ENCODE data around the gene LCE3A.
"Not testable (repeated sequence)": the region's sequence is repeated elsewhere in the genome, so short reads cannot be mapped to it uniquely, and the experiment has no call there.

The LCE3A gene

GRCh38 chr1:152622803-152623202 lies at the start of gene LCE3A:
LCE3A (minus strand) TSS chr1:152623103; CDS start chr1:152623103, 0 bp downstream.
- in situ Hi-C loops (cut with HindIII; ENCODE audit: low sequenced_read_pairs), result no loop called here

GRCh38 chr1:152667648-152668047 lies 44.7 kb upstream of the LCE3A start:
- in situ Hi-C loops (cut with HindIII; ENCODE audit: low sequenced_read_pairs), result no loop called here

- in situ Hi-C loops (cut with HindIII; ENCODE audit: low sequenced_read_pairs), result not testable (repeated sequence)
Observed at GRCh38 chr1:152666171-152666570, 43.3 kb upstream of the LCE3A start.

- in situ Hi-C loops (cut with HindIII; ENCODE audit: low sequenced_read_pairs), result no loop called here
Observed at GRCh38 chr1:152663098-152663497, 40.2 kb upstream of the LCE3A start, which contains the start of gene LCE2D. LCE2D (plus strand) TSS chr1:152663380; CDS start chr1:152664106, 726 bp downstream.

- in situ Hi-C loops (cut with HindIII; ENCODE audit: low sequenced_read_pairs), result no loop called here
Observed at GRCh38 chr1:152658649-152659048, 35.7 kb upstream of the LCE3A start.

GRCh38 chr1:152657677-152658076 lies 34.8 kb upstream of the LCE3A start:
- in situ Hi-C loops (cut with HindIII; ENCODE audit: low sequenced_read_pairs), result no loop called here

GRCh38 chr1:152656459-152656858 lies 33.6 kb upstream of the LCE3A start:
- in situ Hi-C loops (cut with HindIII; ENCODE audit: low sequenced_read_pairs), result no loop called here

GRCh38 chr1:152654110-152654509 lies 31.2 kb upstream of the LCE3A start:
- in situ Hi-C loops (cut with HindIII; ENCODE audit: low sequenced_read_pairs), result no loop called here

GRCh38 chr1:152646656-152647055 lies 23.8 kb upstream of the LCE3A start:
- in situ Hi-C loops (cut with HindIII; ENCODE audit: low sequenced_read_pairs), result no loop called here

- in situ Hi-C loops (cut with HindIII; ENCODE audit: low sequenced_read_pairs), result no loop called here
Observed at GRCh38 chr1:152645146-152645545, 22.2 kb upstream of the LCE3A start.

GRCh38 chr1:152643945-152644344 lies 21.0 kb upstream of the LCE3A start:
- in situ Hi-C loops (cut with HindIII; ENCODE audit: low sequenced_read_pairs), result no loop called here

- in situ Hi-C loops (cut with HindIII; ENCODE audit: low sequenced_read_pairs), result no loop called here
Observed at GRCh38 chr1:152640351-152640750, 17.4 kb upstream of the LCE3A start.

- in situ Hi-C loops (cut with HindIII; ENCODE audit: low sequenced_read_pairs), result no loop called here
Observed at GRCh38 chr1:152630596-152630995, 7.7 kb upstream of the LCE3A start.

GRCh38 chr1:152626744-152627143 lies 3.8 kb upstream of the LCE3A start:
- in situ Hi-C loops (cut with HindIII; ENCODE audit: low sequenced_read_pairs), result no loop called here

- in situ Hi-C loops (cut with HindIII; ENCODE audit: low sequenced_read_pairs), result no loop called here
Observed at GRCh38 chr1:152623203-152623844, 421 bp upstream of the LCE3A start.

GRCh38 chr1:152621993-152622392 lies 910 bp downstream of the LCE3A start:
- in situ Hi-C loops (cut with HindIII; ENCODE audit: low sequenced_read_pairs), result no loop called here

GRCh38 chr1:152613511-152613910 lies 9.4 kb downstream of the LCE3A start, which contains the start of gene LCE3B:
LCE3B (plus strand) TSS chr1:152613811; CDS start chr1:152613811, 0 bp downstream.
- in situ Hi-C loops (cut with HindIII; ENCODE audit: low sequenced_read_pairs), result no loop called here

- in situ Hi-C loops (cut with HindIII; ENCODE audit: low sequenced_read_pairs), result no loop called here
Observed at GRCh38 chr1:152599934-152600333, 23.0 kb downstream of the LCE3A start, which contains the start of gene LCE3C. LCE3C (plus strand) TSS chr1:152600234; CDS start chr1:152600732, 498 bp downstream.

- in situ Hi-C loops (cut with HindIII; ENCODE audit: low sequenced_read_pairs), result no loop called here
Observed at GRCh38 chr1:152596986-152597385, 25.9 kb downstream of the LCE3A start.

- in situ Hi-C loops (cut with HindIII; ENCODE audit: low sequenced_read_pairs), result no loop called here
Observed at GRCh38 chr1:152585586-152585985, 37.3 kb downstream of the LCE3A start.

- in situ Hi-C loops (cut with HindIII; ENCODE audit: low sequenced_read_pairs), result no loop called here
Observed at GRCh38 chr1:152582647-152583046, 40.3 kb downstream of the LCE3A start.

- in situ Hi-C loops (cut with HindIII; ENCODE audit: low sequenced_read_pairs), result no loop called here
Observed at GRCh38 chr1:152580433-152580832, 42.5 kb downstream of the LCE3A start, which contains the start of gene LCE3D. LCE3D (minus strand) TSS chr1:152580516; CDS start chr1:152579936, 580 bp downstream.

- in situ Hi-C loops (cut with HindIII; ENCODE audit: low sequenced_read_pairs), result not testable (repeated sequence)
Observed at GRCh38 chr1:152579526-152579925, 43.4 kb downstream of the LCE3A start.

All from endothelial cell of hepatic sinusoid (primary cell).